Activated CD8-positive, alpha-beta T cell treated with anti-CD3 and anti-CD28 coated beads for 36 hours (primary cell): ENCODE measurements around the gene POLR2L. TPM values are rescaled to one million over a fixed set of nuclear protein-coding genes. Genes with fewer than 3 reads are reported as not detected.

Source experiments
- ATAC-seq: fragments of 200-7000 bp; cut with Tn5 transposase; one replicate; pipeline ENCODE4 v1.10.0; 2021; ENCODE audit warnings: mild to moderate bottlenecking, moderate library complexity
- CTCF ChIA-PET: fragments of 350-600 bp; sonication (Branson Sonifier 250); formaldehyde crosslinking; loops from one replicate; lab custom pipeline; 2021; ENCODE audit warnings: antibody characterized with exemption; lab: Charles Lee
- POLR2A ChIA-PET: fragments of 350-600 bp; sonication (Branson Sonifier 250); formaldehyde crosslinking; loops from one replicate; lab custom pipeline; 2021; ENCODE audit warnings: antibody characterized with exemption; lab: Charles Lee
- DNase-seq: peaks from one replicate; pipeline ENCODE4 v3.0.0-alpha.2; 2020
- H3K27ac Mint-ChIP-seq: one replicate; pipeline ENCODE4 v1.8.0; 2021; ENCODE audit warnings: mild to moderate bottlenecking, mixed read lengths
- H3K27me3 Mint-ChIP-seq: one replicate; pipeline ENCODE4 v1.8.0; 2021; ENCODE audit warnings: mixed read lengths
- H3K36me3 Mint-ChIP-seq: one replicate; pipeline ENCODE4 v1.8.0; 2021; ENCODE audit warnings: low read depth, mixed read lengths
- H3K4me1 Mint-ChIP-seq: one replicate; pipeline ENCODE4 v1.8.0; 2021; ENCODE audit warnings: low read depth, mixed read lengths
- H3K4me3 Mint-ChIP-seq: one replicate; pipeline ENCODE4 v1.8.0; 2021; ENCODE audit warnings: mild to moderate bottlenecking, moderate library complexity, mixed read lengths
- H3K9me3 Mint-ChIP-seq: one replicate; pipeline ENCODE4 v1.8.0; 2021; ENCODE audit warnings: mixed read lengths
- intact Hi-C: fragments of 100-400 bp; cut with micrococcal nuclease; formaldehyde crosslinking; loops from one replicate; pipeline ENCODE4 v1.10.0; 2022
- total RNA-seq, 2 experiments: library from RNA; stranded (reverse); gene quantifications; one replicate each; pipeline ENCODE4 v1.2.3, GENCODE V29; 2021
- TF ChIP-seq, protein P1 (sequence below): fragments of 200-600 bp; IDR thresholded peaks from one replicate; pipeline ENCODE4 v1.8.0; 2022; ENCODE audit warnings: antibody characterized with exemption, mild to moderate bottlenecking

The POLR2L gene
- total RNA-seq, 2 experiments from 2014 or later = 83.0 to 89.2 TPM

DNA sequence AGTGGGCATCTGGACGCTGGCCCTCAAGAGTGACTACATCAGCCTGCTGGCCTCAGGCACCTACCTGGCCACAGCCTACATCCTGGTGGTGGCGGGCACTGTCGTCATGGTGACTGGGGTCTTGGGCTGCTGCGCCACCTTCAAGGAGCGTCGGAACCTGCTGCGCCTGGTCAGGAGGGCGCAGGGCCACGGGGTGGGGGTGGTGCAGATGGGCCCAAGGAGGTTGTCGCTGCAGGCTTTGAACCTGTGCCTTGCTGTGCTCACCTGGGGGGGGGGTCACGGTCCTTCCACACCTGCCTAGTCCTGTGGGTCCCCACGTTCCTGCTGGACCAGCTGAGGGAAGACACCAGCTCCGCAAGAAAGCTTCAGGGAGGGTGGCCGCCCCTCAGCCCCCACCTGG lies 6.1 kb downstream of the POLR2L start:
- POLR2A ChIA-PET = interaction anchor here (0.8 to 21.1 kb wide), 2 partner anchors 12 to 20 kb away, joined by 3 to 273 read pairs; partner anchors contain the start of genes PNPLA2 and RPLP2
- H3K27ac Mint-ChIP-seq = no peak overlapping the region
- no peak overlapping the region for H3K4me3 Mint-ChIP-seq
- intact Hi-C loops = no loop called here
- H3K9me3 Mint-ChIP-seq = no peaks in the 10 kb centered on the region
- peaks cover 30% of the 10 kb centered on the region for H3K4me1 Mint-ChIP-seq
- no peak for DNase-seq
- peaks cover 19% of the 10 kb centered on the region for H3K36me3 Mint-ChIP-seq
- peaks cover 9% of the 10 kb centered on the region for H3K27me3 Mint-ChIP-seq
- TF ChIP-seq, protein P1, sequence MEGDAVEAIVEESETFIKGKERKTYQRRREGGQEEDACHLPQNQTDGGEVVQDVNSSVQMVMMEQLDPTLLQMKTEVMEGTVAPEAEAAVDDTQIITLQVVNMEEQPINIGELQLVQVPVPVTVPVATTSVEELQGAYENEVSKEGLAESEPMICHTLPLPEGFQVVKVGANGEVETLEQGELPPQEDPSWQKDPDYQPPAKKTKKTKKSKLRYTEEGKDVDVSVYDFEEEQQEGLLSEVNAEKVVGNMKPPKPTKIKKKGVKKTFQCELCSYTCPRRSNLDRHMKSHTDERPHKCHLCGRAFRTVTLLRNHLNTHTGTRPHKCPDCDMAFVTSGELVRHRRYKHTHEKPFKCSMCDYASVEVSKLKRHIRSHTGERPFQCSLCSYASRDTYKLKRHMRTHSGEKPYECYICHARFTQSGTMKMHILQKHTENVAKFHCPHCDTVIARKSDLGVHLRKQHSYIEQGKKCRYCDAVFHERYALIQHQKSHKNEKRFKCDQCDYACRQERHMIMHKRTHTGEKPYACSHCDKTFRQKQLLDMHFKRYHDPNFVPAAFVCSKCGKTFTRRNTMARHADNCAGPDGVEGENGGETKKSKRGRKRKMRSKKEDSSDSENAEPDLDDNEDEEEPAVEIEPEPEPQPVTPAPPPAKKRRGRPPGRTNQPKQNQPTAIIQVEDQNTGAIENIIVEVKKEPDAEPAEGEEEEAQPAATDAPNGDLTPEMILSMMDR = no peak
- ATAC-seq = no peak
- CTCF ChIA-PET = no interaction called here

DNA sequence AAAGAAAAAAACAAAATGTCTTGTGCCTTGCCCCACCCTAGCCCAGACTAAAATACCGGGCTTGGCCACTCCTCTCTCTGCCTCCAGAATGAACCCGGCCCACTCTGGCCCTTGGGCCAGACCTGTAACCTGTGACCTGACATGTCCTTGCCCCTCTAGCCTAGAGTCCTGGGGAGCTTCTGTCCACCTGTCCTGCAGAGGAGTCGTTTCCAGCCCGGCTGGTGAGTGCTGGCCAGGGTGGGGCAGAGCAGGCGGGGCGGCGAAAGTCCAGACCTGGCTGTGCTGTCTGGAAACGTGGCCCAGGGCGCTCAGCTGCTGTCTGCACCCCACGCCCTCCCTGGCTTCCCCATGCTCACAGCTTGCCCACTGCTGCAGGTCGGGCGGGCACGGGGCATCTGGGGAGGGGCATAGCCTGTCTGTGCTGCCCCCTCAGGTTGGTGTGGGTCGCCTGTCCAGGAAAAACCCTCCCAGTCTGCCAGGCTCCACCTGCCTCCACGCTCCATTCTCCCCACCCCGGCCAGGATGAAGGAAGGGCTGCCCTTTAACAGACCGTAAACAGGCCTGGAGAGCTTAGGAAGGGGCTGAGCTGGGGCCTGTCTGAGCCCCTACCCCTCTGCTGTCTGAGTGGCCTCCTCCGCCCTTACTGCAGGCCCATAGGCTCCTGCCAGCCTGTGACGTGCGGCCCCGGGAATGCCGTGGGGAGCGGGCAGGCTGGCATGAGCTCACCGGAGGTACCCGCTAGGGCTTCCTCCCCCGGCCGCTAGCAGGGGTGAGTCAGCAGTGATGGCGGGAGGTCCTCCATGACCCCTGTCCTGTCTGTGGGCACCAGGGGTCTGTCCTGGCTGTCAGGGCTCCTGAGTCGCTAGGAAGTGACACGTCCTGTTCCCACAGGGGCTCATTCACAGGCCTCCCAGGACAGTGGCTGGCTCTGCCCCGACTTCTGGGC lies 7.7 kb downstream of the POLR2L start:
- Mint-ChIP-seq H3K4me1 (peaks cover 21% of the 10 kb centered on the region), H3K36me3 (peaks cover 7% of the 10 kb centered on the region), H3K9me3 (no peaks in the 10 kb centered on the region), H3K27ac (no peak overlapping the region), H3K27me3 (peaks cover 18% of the 10 kb centered on the region), H3K4me3 (peak overlapping the region; percentile 64)
- POLR2A ChIA-PET = interaction anchor here (1.1 to 21.1 kb wide), 5 partner anchors 8 to 36 kb away, joined by 3 to 273 read pairs (median 3); partner anchors contain the start of genes PNPLA2, RPLP2 and TSPAN4
- DNase-seq (peak; percentile 51), ATAC-seq (no peak)
- TF ChIP-seq, protein P1 = no peak
- CTCF ChIA-PET = interaction anchor here (0.6 to 1.3 kb wide), 4 partner anchors 9 to 16 kb away, joined by 3 to 6 read pairs (median 4); partner anchors contain the start of gene PNPLA2
- intact Hi-C loops = no loop called here

DNA sequence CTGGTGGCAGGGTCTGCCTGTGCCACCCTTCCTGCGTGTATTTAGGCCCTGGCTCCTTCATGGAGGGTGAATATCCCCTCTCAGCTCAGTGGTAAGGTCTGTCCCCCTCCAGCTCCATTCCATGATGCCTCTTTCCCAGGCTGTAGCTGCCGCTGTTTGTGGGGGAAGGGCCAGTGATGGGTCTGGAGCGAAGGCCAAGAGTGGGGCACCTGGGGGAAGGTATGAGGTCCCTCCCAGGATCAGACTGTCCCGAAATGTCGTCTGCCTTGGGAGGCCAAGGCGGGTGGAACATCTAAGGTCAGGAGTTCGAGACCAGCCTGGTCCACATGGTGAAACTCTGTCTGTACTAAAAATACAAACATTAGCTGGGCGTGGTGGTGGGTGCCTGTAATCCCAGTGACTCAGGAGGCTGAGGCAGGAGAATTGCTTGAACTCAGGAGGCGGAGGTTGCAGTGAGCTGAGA lies 8.4 kb downstream of the POLR2L start:
- peaks cover 4% of the 10 kb centered on the region for H3K36me3 Mint-ChIP-seq
- POLR2A ChIA-PET = interaction anchor here (1.1 to 21.1 kb wide), 3 partner anchors 9 to 18 kb away, joined by 3 to 273 read pairs (median 11); partner anchors contain the start of genes PNPLA2, RPLP2 and TSPAN4
- no peak for DNase-seq
- H3K9me3 Mint-ChIP-seq = no peaks in the 10 kb centered on the region
- H3K27me3 Mint-ChIP-seq = peaks cover 26% of the 10 kb centered on the region
- no peak overlapping the region for H3K27ac Mint-ChIP-seq
- intact Hi-C loops = no loop called here
- no peak for ATAC-seq
- peak overlapping the region; percentile 64 for H3K4me3 Mint-ChIP-seq
- H3K4me1 Mint-ChIP-seq = peaks cover 29% of the 10 kb centered on the region
- TF ChIP-seq, protein P1 = no peak
- CTCF ChIA-PET = interaction anchor here (1.0 to 1.3 kb wide), 2 partner anchors 14 to 23 kb away, joined by 3 to 6 read pairs; no protein-coding TSS in a partner anchor

DNA sequence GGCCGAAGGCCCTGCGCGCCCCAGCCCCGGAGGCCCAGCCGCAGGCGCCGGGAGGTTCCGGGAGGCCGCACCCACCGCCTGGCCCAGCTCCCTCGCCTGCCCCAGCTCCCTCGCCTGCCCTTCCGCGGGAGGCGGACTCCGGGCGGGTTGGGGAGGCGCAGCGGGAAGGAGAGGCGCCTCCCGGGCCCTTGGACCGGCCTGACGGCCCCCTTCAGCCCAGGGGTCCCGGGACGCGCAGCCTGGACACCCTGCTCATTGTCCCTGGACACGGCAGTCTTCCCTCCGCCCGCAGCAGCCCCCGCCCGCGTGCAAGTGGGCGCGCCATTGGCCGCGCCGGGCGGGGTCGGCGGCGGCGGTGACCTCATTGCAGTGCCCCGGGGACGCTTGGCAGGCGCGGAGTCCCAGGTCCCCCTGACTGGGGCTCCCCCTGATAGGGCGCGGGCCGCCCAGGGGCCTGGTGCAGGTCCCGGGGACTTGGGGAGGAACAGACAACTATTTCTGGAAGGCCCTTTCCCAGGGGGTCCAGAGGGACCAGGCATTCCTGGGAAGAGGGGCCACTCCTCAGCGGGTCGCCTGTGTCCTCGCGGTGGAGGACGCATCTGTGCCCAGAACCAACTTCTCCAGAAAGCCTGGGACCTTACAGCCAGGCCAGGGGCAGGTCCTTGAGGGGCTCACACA lies 9.1 kb downstream of the POLR2L start:
- DNase-seq = peak; percentile 65

More for the DNA sequence above, 9.1 kb downstream of the POLR2L start:
- peak overlapping the region; percentile 64 for H3K4me3 Mint-ChIP-seq
- ATAC-seq = peak; percentile 38
- no peaks in the 10 kb centered on the region for H3K9me3 Mint-ChIP-seq
- POLR2A ChIA-PET = interaction anchor here (1.0 to 21.1 kb wide), 4 partner anchors 8 to 17 kb away, joined by 3 to 273 read pairs (median 46); partner anchors contain the start of genes PNPLA2, POLR2L, RPLP2 and TSPAN4
- peaks cover 31% of the 10 kb centered on the region for H3K27me3 Mint-ChIP-seq
- TF ChIP-seq, protein P1 = no peak
- peaks cover 30% of the 10 kb centered on the region for H3K4me1 Mint-ChIP-seq
- H3K27ac Mint-ChIP-seq = no peak overlapping the region
- intact Hi-C loops = no loop called here
- peaks cover 3% of the 10 kb centered on the region for H3K36me3 Mint-ChIP-seq
- CTCF ChIA-PET = interaction anchor here (1.0 to 2.4 kb wide), 3 partner anchors 14 to 107 kb away, joined by 3 to 11 read pairs (median 3); partner anchors contain the start of gene PNPLA2
